HG02852 (cell line): Measurements from ENCODE around the gene PTPRQ.
A peak's percentile ranks its signal among the peaks of the same experiment; 100 is the strongest.
"Not testable (repeated sequence)": the region's sequence is repeated elsewhere in the genome, so short reads cannot be mapped to it uniquely, and the experiment has no call there.

Source experiments
- ATAC-seq: cut with Tn5 transposase; IDR thresholded peaks from one replicate; pipeline ENCODE4 v1.9.1; 2021; ENCODE audit warnings: mild to moderate bottlenecking, moderate library complexity; ENCODE audit not compliant: unreplicated experiment

The PTPRQ gene

DNA sequence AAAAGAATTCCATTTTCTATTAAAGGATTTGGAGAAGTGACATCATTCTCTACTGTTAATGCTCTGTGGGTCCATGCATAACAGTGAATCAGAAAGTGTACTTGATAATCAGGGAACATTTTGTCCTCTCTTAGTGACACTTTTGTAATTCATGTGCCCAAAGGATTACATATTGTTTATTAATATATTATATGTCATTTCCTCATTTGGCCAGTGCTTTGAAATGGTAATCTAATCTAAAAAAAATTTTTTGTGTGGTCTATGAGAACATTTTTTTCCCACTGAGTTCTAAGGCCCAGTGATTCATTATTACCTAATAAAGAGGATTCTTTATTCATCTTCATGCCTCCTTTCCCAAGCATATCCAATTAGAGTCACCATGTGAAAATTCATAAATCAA lies 183.7 kb downstream of the PTPRQ start:
- ATAC-seq: no peak

- no peak for ATAC-seq
Observed at GRCh38 chr12:80632835-80633234, 188.8 kb downstream of the PTPRQ start.

- no peak for ATAC-seq
Observed at GRCh38 chr12:80634903-80635302, 190.9 kb downstream of the PTPRQ start.

DNA sequence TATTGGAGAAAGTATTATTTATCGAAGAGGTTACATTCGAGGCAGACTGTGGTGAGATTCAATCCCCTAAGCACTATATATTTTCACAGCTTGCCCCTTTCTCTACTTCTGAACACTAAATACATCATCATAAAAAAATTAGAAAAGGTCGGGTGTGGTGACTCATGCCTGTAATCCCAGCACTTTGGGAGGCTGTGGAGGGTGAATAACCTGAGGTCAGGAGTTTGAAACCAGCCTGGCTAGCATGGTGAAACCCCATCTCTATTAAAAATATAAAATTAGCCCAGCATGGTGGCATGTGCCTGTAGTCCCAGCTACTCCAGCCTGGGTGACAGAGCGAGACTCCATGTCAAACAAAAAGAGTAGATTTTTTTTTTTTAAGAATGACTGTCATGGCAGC lies 192.8 kb downstream of the PTPRQ start:
- no peak for ATAC-seq

DNA sequence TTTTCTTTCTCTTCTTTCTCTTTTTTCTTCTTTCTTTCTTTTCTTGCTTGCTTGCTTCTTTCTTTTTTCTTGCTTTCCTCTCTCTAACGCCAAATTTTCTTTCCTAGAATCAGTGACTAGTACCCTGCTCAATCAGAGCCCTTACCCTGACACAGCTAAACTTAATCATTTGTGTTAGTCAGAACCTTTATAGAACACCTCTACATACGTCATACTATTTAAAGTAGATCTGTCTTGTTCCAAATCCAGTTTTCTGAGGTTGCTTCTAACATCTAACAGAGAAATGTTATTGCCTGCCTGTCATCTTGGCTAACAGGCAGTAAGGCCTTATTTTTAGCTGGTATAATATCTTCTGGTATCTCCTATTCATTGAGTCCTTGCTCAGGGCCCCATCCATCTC lies 197.9 kb downstream of the PTPRQ start:
- no peak for ATAC-seq

- no peak for ATAC-seq
Observed at GRCh38 chr12:80643961-80644360, 199.9 kb downstream of the PTPRQ start.

GRCh38 chr12:80648881-80649280 lies 204.8 kb downstream of the PTPRQ start:
- ATAC-seq: no peak

DNA sequence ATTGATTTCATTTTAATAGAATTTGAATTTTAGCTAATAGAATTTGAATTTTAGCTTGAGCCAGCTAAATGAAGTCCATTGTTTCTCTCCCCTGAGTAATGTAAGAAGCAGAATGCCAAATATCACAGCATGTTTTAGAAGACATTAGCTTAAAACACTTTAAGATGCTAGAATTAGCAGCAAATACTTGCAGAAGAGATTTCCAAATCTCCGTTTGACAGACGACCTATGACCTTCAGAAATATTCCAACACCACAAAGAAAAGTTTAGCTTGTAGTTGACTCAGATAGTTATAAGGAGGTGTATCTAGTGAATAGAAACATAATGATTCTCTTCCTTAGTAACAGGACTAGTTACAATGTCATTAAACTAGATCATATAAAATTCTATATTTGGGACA lies 211.7 kb downstream of the PTPRQ start:
- no peak for ATAC-seq

DNA sequence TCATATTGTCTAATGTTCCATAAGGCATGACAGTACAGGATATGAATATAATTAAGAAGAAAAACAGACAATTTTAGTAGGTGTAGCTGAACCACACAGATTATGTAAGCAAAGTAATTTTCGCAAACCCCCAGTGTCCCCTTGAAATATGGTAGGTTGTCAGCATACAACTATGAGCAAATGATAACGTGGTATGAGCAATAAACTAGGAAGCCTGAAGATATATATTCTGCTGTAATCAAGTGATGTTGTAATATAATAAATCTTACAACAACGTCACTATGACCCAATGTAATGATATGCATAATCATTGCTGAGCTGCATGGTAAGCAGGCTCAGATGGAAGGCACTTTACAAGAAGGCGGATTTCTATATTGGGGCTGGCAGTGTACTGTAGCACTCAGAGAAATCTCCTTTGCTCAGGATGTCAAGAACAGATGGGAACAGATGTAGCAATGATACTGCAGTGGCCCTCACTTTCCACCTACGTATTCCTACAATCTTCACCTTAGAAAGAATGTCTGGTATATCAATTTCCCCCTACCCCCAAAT lies 215.6 kb downstream of the PTPRQ start:
- ATAC-seq: no peak

GRCh38 chr12:80662586-80662985 lies 218.6 kb downstream of the PTPRQ start:
- ATAC-seq: no peak

DNA sequence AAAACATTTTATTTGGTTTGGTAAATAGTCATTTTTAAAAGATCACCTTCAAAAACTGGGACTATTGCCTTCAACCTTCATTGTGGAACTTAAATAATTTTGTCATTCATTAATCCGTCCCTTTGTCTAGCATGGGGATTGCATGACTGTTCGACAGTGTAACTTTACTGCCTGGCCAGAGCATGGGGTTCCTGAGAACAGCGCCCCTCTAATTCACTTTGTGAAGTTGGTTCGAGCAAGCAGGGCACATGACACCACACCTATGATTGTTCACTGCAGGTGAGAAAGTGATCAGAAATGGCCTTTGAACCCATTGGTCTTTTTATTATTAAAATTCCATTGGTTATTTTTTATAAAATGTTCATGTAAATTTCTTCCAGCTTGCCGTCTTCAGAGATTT lies 226.2 kb downstream of the PTPRQ start:
- no peak for ATAC-seq

DNA sequence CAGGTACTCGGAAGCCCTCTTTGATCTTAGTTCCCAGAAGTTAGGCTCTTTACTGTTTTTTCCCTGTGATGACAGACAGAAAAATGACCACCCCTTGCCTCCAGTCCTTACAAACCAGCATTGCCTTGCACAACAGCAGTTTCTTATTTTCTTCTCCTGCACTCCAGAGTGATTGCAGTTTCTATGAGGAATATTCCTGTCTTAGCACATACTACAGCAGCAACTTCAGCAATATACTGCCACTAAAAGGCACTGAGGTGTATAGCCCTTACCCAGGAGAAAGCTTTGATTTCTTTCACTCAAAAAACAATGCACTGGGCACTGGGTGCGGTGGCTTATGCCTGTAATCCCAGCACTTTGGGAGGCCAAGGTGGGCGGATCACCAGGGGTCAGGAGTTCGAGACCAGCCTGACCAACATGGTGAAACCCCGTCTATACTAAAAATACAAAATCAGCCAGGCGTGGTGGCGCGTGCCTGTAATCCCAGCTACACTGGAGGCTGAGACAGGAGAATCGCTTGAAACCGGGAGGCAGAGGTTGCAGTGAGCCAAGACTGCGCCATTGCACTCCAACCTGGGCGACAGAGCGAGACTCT lies 232.1 kb downstream of the PTPRQ start:
- not testable (repeated sequence) for ATAC-seq

- no peak for ATAC-seq
Observed at GRCh38 chr12:80676856-80677255, 232.8 kb downstream of the PTPRQ start.

- ATAC-seq: no peak
Observed at GRCh38 chr12:80677994-80678393, 234.0 kb downstream of the PTPRQ start.

DNA sequence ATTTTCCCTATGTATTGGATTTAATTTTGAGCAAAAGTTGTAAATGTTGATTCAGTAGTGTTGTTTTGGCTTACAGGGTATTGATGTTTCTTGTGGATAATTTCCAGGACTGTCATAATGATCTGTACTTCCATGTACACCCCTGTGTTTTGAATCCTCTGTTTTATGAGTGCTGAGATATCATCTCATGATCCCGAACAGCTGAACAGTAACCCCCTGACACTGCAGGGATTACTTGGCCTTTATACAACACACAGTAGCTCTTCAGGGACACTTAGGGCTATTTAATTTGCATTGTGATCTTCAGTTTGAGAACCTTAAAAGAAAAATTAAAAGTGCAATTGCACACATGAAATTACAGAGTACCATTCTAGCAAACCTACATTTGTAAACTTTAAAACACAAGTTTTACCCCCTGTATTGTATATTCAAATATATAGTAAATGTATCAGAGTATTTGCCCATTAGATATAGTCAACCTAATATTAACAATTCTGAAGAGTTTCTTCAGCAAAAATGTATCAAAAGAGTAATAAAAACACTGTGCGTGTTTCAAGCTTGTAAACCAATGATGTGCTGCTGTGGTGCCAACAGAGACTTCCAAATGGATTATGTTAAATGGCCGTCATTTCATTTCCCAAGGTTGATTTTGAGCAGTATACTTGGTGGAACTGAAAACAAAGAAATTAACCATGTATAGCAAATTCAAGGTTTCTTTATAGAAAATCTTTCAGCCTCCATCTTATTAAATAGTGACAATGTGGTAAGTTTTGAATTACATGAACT lies 235.5 kb downstream of the PTPRQ start:
- no peak for ATAC-seq

DNA sequence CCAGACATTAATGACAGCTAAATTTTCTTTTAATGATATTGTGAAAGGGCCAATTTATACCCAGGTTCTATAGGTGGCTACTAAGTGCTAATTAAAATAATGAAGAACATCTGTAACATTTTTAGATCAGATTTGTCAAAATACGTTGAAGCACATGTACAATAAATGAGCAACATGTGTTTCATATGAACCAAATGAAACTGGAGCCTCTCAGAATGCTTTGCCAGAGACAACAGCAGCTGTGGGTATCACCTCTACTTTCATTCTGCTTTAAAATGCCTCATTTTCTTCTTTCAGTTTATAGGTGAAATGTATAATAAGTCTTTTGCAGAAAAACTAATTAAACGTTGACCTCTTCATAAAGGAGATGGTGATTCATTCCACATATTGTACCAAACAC lies 237.3 kb downstream of the PTPRQ start:
- peak; percentile 84 for ATAC-seq

- ATAC-seq: no peak
Observed at GRCh38 chr12:80681786-80682185, 237.8 kb downstream of the PTPRQ start.

DNA sequence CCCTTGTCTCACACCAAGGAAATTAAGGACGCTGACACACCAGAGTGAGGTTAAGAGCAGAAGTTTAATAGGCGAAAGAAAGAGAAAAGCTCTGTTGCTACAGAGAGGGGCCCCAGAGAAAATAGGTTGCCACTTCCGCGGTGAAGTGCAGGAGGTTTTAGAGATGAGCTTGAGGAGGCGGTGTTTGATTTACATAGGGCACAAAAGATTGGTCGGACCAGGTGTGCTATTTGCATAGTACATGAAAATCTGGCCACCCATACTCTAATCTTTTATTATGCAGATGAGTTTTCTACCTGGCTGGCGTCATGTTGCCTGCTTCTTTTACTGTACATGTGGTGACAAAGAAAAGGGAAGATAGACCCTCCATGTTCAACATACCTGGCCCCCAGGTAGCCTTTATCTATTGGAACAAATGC lies 240.1 kb downstream of the PTPRQ start:
- ATAC-seq: no peak

DNA sequence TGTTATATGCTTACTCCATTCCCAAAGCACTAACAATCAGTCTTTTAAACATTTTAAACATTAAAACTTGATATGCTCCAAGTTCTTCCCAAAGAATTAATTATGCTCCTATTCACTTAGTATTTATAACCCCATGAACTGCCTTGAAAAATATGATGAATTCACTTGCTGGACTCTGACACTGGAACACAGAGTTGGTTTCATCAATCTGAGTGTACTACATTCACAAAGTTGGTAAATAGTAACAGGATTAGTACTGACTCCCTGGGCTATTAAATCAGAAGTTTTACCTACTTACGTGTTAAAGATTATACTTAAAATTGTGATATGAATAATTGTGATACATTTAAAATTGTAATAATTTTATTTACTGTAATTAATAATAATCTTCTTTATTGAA lies 246.1 kb downstream of the PTPRQ start:
- no peak for ATAC-seq

DNA sequence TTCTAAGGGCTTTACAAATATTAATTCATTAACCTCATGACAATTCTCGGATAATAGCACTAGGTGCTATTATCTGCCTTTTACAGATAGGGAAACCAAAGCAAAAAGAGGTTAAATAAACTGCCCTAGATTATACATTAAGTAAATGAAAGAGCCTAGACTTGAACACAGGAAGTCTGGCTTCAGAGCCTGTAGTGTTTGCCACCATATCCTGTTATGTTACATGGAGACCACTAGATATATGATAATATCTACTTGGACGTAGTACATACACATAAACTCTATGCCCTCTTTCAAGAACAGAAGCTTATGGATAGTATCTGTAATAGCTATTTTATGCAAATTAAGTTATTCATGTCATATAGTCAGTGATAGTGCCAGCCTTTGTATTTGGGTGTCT lies 246.5 kb downstream of the PTPRQ start:
- ATAC-seq: no peak

GRCh38 chr12:80692114-80692513 lies 248.1 kb downstream of the PTPRQ start:
- ATAC-seq: peak; percentile 62

DNA sequence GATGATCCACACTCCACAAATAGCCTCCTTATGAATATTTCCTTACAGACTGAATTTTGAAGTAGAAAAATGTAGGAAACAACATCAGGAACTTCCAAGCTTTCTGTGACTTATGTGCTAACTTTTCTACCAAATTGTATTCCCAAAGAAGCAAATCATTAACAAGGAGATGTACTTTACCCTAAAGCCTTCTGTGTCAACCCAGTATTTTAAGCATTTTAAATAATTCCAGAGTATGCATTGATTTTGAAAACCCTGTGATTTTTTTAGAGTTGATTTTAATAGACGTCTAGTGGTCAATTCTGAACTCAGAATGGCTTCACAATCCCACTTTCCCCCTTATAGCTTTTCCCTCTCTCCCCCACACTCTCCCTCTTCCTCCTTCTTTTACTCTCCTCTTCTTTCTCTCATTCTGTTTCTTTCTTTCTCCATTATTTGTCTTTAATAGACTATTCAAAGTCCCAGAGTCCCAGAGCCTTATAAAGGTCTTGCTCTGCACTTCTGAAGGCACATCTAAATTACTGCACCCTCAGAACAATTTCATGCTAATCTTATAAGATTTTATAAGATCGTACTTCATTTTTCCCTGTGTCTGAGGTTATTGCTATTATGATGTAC lies 253.3 kb downstream of the PTPRQ start:
- ATAC-seq: no peak
